ENCODE measurements around the gene VAMP4. TPM values are rescaled to one million over a fixed set of nuclear protein-coding genes. Genes with fewer than 3 reads are reported as not detected.
"Not testable (repeated sequence)": the region's sequence is repeated elsewhere in the genome, so short reads cannot be mapped to it uniquely, and the experiment has no call there.

VAMP4 gene
- total RNA-seq, 2 experiments from 2014 or later = 12.2 to 13.0 TPM

DNA sequence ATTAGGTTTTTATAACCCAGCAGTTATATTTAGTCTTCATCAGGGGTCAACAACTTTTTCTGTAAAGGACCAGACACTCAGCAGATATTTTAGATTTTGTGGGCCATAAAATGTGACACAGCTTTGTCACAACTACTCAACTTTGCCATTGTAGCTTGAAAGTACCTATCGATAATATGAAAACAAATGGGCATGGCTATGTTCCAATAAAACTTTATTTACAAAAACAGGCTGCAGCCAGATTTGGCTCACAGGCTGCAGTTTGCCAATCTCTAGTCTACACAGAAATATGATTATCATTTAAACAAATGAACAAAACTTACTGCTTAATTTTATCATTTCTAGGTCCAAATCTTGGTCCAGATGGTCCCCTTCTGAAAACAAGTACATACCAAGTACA lies 23.0 kb downstream of the VAMP4 start:
- H3K9me3 Mint-ChIP-seq (ENCODE audit: insufficient read depth) = peaks cover 11% of the 10 kb centered on the region
- H3K36me3 Mint-ChIP-seq (ENCODE audit: low read depth) = peaks cover 21% of the 10 kb centered on the region
- no peak for DNase-seq
- POLR2A ChIA-PET = no interaction called here
- CTCF ChIA-PET = interaction anchor here (1.1 to 4.6 kb wide), 3 partner anchors 19 to 74 kb away, joined by 5 to 29 read pairs (median 7); no protein-coding TSS in a partner anchor
- no peak overlapping the region for H3K4me3 Mint-ChIP-seq
- H3K4me1 Mint-ChIP-seq (ENCODE audit: low read depth) = no peaks in the 10 kb centered on the region
- no peak for ATAC-seq
- no peaks in the 10 kb centered on the region for H3K27me3 Mint-ChIP-seq (ENCODE audit: low read depth)
- H3K27ac Mint-ChIP-seq = no peak overlapping the region

DNA sequence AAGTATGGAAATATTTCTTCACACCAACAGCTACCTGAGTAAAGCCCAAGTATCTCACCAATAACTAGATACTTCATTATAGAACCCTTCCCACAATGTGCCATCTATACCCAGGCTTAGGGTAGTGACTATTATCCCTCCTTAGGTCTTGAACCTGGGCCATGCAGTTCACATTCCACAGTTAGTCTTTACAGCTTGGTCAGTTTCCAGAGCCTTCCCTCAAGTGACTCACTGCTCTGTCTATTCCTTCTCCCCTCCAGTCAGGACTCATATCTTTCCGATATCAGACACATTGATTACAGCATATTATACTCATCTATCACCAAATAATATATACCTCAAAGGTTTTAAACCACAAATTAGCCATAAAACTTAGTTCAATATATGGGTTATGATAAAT lies 23.6 kb downstream of the VAMP4 start:
- ATAC-seq = no peak

DNA sequence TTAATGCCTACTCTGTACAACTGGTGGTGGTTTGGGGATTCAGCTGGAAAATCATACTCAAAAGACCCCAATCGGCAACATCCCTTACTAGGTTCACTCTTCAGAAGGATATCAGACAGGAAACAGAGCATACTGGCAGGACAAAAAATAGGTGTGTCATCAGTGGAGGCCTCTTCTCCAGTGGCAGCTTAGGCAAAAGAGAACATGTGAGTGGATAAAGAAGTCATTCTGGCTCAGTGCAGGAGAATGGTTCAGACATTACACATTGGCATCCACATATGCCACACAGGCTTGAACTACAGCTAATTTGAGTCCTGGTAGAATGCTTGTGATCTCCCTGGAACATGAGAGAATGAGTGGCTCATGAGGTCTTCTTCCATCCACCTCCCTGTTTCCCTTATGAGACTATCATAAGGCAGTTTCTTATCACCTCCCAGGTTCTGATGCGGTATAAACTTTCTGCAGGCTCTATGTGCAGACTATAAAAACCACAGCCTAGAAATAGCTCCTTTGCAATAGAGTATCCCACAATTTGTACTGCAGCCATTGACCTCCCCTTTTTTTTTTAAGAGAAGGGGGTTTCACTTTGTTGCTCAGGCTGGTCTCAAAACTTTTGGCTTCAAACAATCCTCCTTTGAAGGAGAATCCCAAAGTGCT lies 24.7 kb downstream of the VAMP4 start:
- Mint-ChIP-seq H3K4me3 (no peak overlapping the region), H3K36me3 (ENCODE audit: low read depth) (peaks cover 4% of the 10 kb centered on the region), H3K27me3 (ENCODE audit: low read depth) (no peaks in the 10 kb centered on the region), H3K27ac (no peak overlapping the region), H3K4me1 (ENCODE audit: low read depth) (no peaks in the 10 kb centered on the region), H3K9me3 (ENCODE audit: insufficient read depth) (no peaks in the 10 kb centered on the region)
- DNase-seq (no peak), ATAC-seq (no peak)
- POLR2A ChIA-PET = no interaction called here
- CTCF ChIA-PET = interaction anchor here (1.0 to 4.6 kb wide), 4 partner anchors 20 to 72 kb away, joined by 4 to 29 read pairs (median 12); no protein-coding TSS in a partner anchor

More for the DNA sequence above, 23.6 kb downstream of the VAMP4 start:
- no peaks in the 10 kb centered on the region for H3K27me3 Mint-ChIP-seq (ENCODE audit: low read depth)
- CTCF ChIA-PET = interaction anchor here (1.1 to 4.6 kb wide), 3 partner anchors 19 to 74 kb away, joined by 5 to 29 read pairs (median 7); no protein-coding TSS in a partner anchor
- H3K36me3 Mint-ChIP-seq (ENCODE audit: low read depth) = peaks cover 14% of the 10 kb centered on the region
- no peak for DNase-seq
- H3K27ac Mint-ChIP-seq = no peak overlapping the region
- POLR2A ChIA-PET = no interaction called here
- H3K9me3 Mint-ChIP-seq (ENCODE audit: insufficient read depth) = peaks cover 6% of the 10 kb centered on the region
- H3K4me1 Mint-ChIP-seq (ENCODE audit: low read depth) = no peaks in the 10 kb centered on the region
- H3K4me3 Mint-ChIP-seq = no peak overlapping the region

DNA sequence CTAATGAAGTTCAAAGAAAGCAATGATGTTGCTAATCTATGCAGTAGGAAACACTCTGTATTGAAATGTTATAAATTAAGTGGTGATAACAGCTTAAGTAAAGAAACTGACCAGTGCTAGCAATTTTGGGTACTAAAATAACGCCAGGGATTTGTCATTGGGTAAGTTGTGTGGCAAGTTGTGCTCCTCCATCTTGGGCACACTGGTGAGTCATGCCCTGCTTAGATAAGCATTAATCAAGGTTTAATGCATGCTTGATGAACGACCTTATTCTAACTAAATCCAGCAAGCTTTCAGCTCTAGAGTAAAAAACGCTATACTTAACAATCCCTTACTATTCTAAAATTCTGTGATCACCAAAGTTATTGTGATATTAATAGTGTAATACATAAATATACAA lies 25.2 kb downstream of the VAMP4 start:
- Mint-ChIP-seq H3K27ac (no peak overlapping the region), H3K36me3 (ENCODE audit: low read depth) (peaks cover 3% of the 10 kb centered on the region), H3K27me3 (ENCODE audit: low read depth) (no peaks in the 10 kb centered on the region), H3K9me3 (ENCODE audit: insufficient read depth) (no peaks in the 10 kb centered on the region), H3K4me3 (no peak overlapping the region), H3K4me1 (ENCODE audit: low read depth) (no peaks in the 10 kb centered on the region)
- POLR2A ChIA-PET = no interaction called here
- CTCF ChIA-PET = interaction anchor here (0.6 to 4.6 kb wide), 7 partner anchors 17 to 75 kb away, joined by 3 to 29 read pairs (median 6); no protein-coding TSS in a partner anchor
- ATAC-seq = no peak
- no peak for DNase-seq

DNA sequence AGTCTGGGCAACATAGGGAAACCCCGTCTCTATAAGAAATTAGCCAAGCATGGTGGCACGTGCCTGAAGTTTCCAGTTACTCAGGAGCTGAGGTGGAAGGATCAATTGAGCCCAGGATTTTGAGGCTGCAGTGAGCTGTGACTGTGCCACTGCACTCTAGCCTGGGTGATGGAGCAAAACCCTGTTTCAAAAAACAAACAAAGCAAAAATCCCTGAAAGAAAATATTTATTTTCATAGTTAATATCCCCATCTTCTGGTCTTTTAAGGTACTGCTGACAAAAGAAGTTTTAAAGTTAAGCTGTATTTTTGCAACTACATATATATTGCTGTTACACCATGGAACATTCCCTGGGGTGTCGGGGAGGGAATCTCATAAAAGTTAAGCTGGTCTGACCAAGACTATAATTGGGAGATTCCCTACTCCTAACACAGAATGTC lies 26.0 kb downstream of the VAMP4 start:
- no peak for DNase-seq
- no peak for ATAC-seq
- no peaks in the 10 kb centered on the region for H3K4me1 Mint-ChIP-seq (ENCODE audit: low read depth)
- no peak overlapping the region for H3K4me3 Mint-ChIP-seq
- peaks cover 2% of the 10 kb centered on the region for H3K36me3 Mint-ChIP-seq (ENCODE audit: low read depth)
- POLR2A ChIA-PET = no interaction called here
- no peaks in the 10 kb centered on the region for H3K9me3 Mint-ChIP-seq (ENCODE audit: insufficient read depth)
- no peaks in the 10 kb centered on the region for H3K27me3 Mint-ChIP-seq (ENCODE audit: low read depth)
- no peak overlapping the region for H3K27ac Mint-ChIP-seq
- CTCF ChIA-PET = interaction anchor here (0.6 to 4.6 kb wide), 10 partner anchors 8 to 402 kb away, joined by 3 to 29 read pairs (median 6); partner anchors contain the start of genes FMO4 and PRRC2C

DNA sequence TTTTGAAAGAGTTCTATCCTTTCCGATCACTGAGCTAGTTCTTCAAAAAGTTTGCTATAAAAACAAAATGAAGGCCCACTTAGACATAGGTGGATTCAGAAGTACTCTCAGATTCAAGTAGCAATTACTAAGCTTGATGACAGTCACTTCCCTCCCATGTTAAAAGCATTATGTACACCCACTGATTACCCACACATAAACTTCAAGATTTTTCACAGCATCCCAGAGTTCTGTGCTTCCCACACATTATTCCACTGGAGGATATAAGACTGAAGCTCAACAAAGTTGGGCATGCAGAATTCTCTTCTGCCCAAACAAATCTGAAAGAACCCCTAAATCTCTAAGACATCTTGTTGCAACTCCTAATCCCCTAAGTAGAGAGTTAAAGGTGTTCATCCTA lies 29.5 kb downstream of the VAMP4 start:
- H3K4me3 Mint-ChIP-seq = no peak overlapping the region
- H3K4me1 Mint-ChIP-seq (ENCODE audit: low read depth) = no peaks in the 10 kb centered on the region
- H3K9me3 Mint-ChIP-seq (ENCODE audit: insufficient read depth) = no peaks in the 10 kb centered on the region
- H3K27ac Mint-ChIP-seq = no peak overlapping the region
- ATAC-seq (no peak), DNase-seq (no peak)
- peaks cover 3% of the 10 kb centered on the region for H3K36me3 Mint-ChIP-seq (ENCODE audit: low read depth)
- POLR2A ChIA-PET = no interaction called here
- H3K27me3 Mint-ChIP-seq (ENCODE audit: low read depth) = no peaks in the 10 kb centered on the region
- CTCF ChIA-PET = interaction anchor here (1.7 kb wide), 1 partner anchor 68 kb away, joined by 9 read pairs; no protein-coding TSS in a partner anchor

DNA sequence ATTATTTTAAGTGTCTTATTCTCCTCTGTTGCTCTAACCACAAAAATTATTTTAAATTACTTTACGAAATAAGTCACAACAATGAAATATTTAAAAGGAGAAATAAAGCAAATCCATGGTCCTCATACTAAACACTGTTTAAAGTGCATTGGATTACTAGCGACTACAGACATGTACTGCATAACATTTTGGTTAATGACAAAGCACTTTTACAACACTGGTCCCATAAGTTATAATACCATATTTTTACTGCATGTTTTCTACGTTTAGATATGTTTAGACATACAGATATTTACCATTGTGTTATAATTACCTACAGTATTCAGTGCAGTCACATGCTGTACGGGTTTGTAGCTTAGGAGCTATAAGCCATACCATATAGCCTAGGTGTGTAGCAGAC lies 30.2 kb downstream of the VAMP4 start:
- no peaks in the 10 kb centered on the region for H3K4me1 Mint-ChIP-seq (ENCODE audit: low read depth)
- no peaks in the 10 kb centered on the region for H3K27me3 Mint-ChIP-seq (ENCODE audit: low read depth)
- peaks cover 3% of the 10 kb centered on the region for H3K36me3 Mint-ChIP-seq (ENCODE audit: low read depth)
- no peaks in the 10 kb centered on the region for H3K9me3 Mint-ChIP-seq (ENCODE audit: insufficient read depth)
- DNase-seq (no peak), ATAC-seq (no peak)
- ChIA-PET CTCF (no interaction called here), POLR2A (no interaction called here)
- H3K27ac Mint-ChIP-seq = no peak overlapping the region
- no peak overlapping the region for H3K4me3 Mint-ChIP-seq

- peaks cover 8% of the 10 kb centered on the region for H3K36me3 Mint-ChIP-seq (ENCODE audit: low read depth)
- H3K4me3 Mint-ChIP-seq = no peak overlapping the region
- POLR2A ChIA-PET = no interaction called here
- no peaks in the 10 kb centered on the region for H3K4me1 Mint-ChIP-seq (ENCODE audit: low read depth)
- ATAC-seq = no peak
- H3K27me3 Mint-ChIP-seq (ENCODE audit: low read depth) = no peaks in the 10 kb centered on the region
- no peak for DNase-seq
- CTCF ChIA-PET = interaction anchor here (0.7 to 1.3 kb wide), 2 partner anchors 8 to 222 kb away, joined by 3 read pairs; partner anchors contain the start of gene PRRC2C
- H3K27ac Mint-ChIP-seq = no peak overlapping the region
- H3K9me3 Mint-ChIP-seq (ENCODE audit: insufficient read depth) = no peaks in the 10 kb centered on the region
Observed at GRCh38 chr1:171707583-171707982, 34.3 kb downstream of the VAMP4 start.

DNA sequence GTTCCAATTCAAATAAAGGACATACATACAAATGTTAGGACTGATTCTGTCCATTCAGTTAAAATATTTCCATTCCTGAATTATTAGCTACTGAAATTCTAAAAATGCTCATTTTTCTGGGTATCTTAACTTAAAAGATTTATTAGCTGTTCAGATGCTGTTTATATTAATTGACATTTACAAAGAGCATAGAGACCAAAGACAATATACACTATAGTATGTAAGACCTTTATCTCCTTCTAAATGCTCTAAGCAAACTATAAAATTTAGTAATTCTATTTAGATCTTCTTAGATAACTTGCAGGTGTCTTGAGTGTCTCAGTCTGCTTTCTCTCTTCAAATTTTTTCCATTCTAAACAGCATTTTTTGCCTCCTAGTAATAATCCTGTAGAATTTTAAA lies 39.3 kb downstream of the VAMP4 start:
- no peak overlapping the region for H3K4me3 Mint-ChIP-seq
- ChIA-PET CTCF (interaction anchor here (1.3 kb wide), 1 partner anchor 48 kb away, joined by 3 read pairs; no protein-coding TSS in a partner anchor), POLR2A (no interaction called here)
- peaks cover 11% of the 10 kb centered on the region for H3K36me3 Mint-ChIP-seq (ENCODE audit: low read depth)
- no peaks in the 10 kb centered on the region for H3K9me3 Mint-ChIP-seq (ENCODE audit: insufficient read depth)
- DNase-seq (no peak), ATAC-seq (no peak)
- no peaks in the 10 kb centered on the region for H3K27me3 Mint-ChIP-seq (ENCODE audit: low read depth)
- no peaks in the 10 kb centered on the region for H3K4me1 Mint-ChIP-seq (ENCODE audit: low read depth)
- H3K27ac Mint-ChIP-seq = no peak overlapping the region

DNA sequence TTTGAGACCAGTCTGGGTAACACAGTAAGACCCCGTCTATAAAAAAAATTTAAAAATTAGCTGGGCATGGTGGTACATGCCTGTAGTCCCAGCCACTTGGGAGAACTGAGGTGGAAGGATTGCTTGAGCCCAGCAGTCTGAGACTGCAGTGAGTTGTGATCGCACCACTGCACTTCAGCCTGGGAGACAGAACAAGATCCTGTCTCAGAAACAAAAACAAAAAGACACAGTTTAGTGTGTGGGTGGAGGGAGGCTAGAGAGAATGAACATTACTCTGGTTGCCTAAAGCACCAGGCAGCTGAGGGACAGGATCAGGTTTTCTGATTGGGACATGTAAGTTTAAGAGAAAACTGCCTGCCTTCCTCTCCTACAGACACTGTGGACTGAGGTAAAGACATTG lies 42.3 kb downstream of the VAMP4 start:
- no peak for DNase-seq
- H3K4me1 Mint-ChIP-seq (ENCODE audit: low read depth) = no peaks in the 10 kb centered on the region
- POLR2A ChIA-PET = no interaction called here
- CTCF ChIA-PET = no interaction called here
- peaks cover 11% of the 10 kb centered on the region for H3K36me3 Mint-ChIP-seq (ENCODE audit: low read depth)
- ATAC-seq = no peak
- H3K27ac Mint-ChIP-seq = no peak overlapping the region
- no peaks in the 10 kb centered on the region for H3K27me3 Mint-ChIP-seq (ENCODE audit: low read depth)
- peaks cover 10% of the 10 kb centered on the region for H3K9me3 Mint-ChIP-seq (ENCODE audit: insufficient read depth)
- no peak overlapping the region for H3K4me3 Mint-ChIP-seq

- H3K27me3 Mint-ChIP-seq (ENCODE audit: low read depth); H3K4me1 Mint-ChIP-seq (ENCODE audit: low read depth); H3K4me3 Mint-ChIP-seq; H3K27ac Mint-ChIP-seq; H3K36me3 Mint-ChIP-seq (ENCODE audit: low read depth); ATAC-seq; CTCF ChIA-PET; DNase-seq; POLR2A ChIA-PET: not testable (repeated sequence)
- peaks cover 10% of the 10 kb centered on the region for H3K9me3 Mint-ChIP-seq (ENCODE audit: insufficient read depth)
Observed at GRCh38 chr1:171695772-171696171, 46.1 kb downstream of the VAMP4 start.

DNA sequence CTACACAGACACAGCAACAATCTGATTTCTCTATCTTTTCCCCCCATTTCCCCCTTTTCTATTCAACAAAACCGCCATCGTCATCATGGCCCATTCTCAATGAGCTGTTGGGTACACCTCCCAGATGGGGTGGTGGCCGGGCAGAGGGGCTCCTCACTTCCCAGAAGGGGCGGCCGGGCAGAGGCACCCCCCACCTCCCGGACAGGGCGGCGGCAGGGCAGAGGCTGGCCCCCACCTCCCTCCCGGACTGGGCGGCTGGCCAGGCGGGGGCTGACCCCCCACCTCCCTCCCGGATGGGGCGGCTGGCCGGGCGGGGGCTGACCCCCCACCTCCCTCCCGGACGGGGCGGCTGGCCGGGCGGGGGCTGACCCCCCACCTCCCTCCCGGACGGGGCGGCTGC lies 48.3 kb downstream of the VAMP4 start:
- ATAC-seq; H3K27ac Mint-ChIP-seq; H3K36me3 Mint-ChIP-seq (ENCODE audit: low read depth); H3K4me1 Mint-ChIP-seq (ENCODE audit: low read depth); H3K27me3 Mint-ChIP-seq (ENCODE audit: low read depth); CTCF ChIA-PET; DNase-seq; H3K4me3 Mint-ChIP-seq; POLR2A ChIA-PET: not testable (repeated sequence)
- H3K9me3 Mint-ChIP-seq (ENCODE audit: insufficient read depth) = peaks cover 10% of the 10 kb centered on the region
